A673 (cell line): ENCODE data around the gene CNP. TPM values are rescaled to one million over a fixed set of nuclear protein-coding genes. Genes with fewer than 3 reads are reported as not detected.

Source experiments
- BruUV-seq: library from RNA; stranded (reverse); fragments of 400-500 nt; replicated peaks from 2 replicates; lab custom pipeline; 2021; lab: Mats Ljungman, UMichigan
- CTCF ChIA-PET: fragments of 300-600 bp; sonication (Branson Sonifier 250); formaldehyde crosslinking; loops from one replicate; lab custom pipeline; 2022; ENCODE audit warnings: antibody characterized with exemption; lab: Charles Lee
- POLR2A ChIA-PET: fragments of 300-600 bp; sonication (Branson Sonifier 250); formaldehyde crosslinking; loops from one replicate; lab custom pipeline; 2022; ENCODE audit warnings: antibody characterized with exemption; ENCODE audit not compliant: low non-redundant PET; lab: Charles Lee
- DNase-seq: peaks from one replicate; pipeline ENCODE4 v3.0.0-alpha.2; 2015; ENCODE audit warnings: low spot score
- H3K27ac ChIP-seq: fragments of 200-600 bp; sonication (generic); 2 replicates; pipeline ENCODE4 v1.5.1; 2016; ENCODE audit warnings: mixed run types, low read depth, mild to moderate bottlenecking, mixed read lengths, antibody characterized with exemption, low read length; ENCODE audit not compliant: poor library complexity, severe bottlenecking
- H3K27me3 ChIP-seq: fragments of 200-600 bp; sonication (generic); replicated peaks from 2 replicates; pipeline ENCODE4 v1.6.1; 2017; ENCODE audit warnings: mixed run types, low read depth, mild to moderate bottlenecking, mixed read lengths, antibody characterized with exemption, low read length; ENCODE audit not compliant: insufficient read depth, poor library complexity
- H3K36me3 ChIP-seq: fragments of 200-600 bp; sonication (generic); 2 replicates; pipeline ENCODE4 v1.6.1; 2016; ENCODE audit warnings: mixed run types, mild to moderate bottlenecking, mixed read lengths, antibody characterized with exemption, low read length; ENCODE audit not compliant: insufficient read depth, poor library complexity, severe bottlenecking
- H3K4me1 ChIP-seq: fragments of 200-600 bp; sonication (generic); 2 replicates; pipeline ENCODE4 v1.6.1; 2017; ENCODE audit warnings: mixed run types, mild to moderate bottlenecking, mixed read lengths, antibody characterized with exemption, low read length; ENCODE audit not compliant: insufficient read depth, poor library complexity, severe bottlenecking
- H3K4me3 ChIP-seq: fragments of 200-600 bp; sonication (generic); 2 replicates; pipeline ENCODE4 v1.5.1; 2016; ENCODE audit warnings: low read depth, mixed run types, mild to moderate bottlenecking, mixed read lengths, low read length; ENCODE audit not compliant: poor library complexity, severe bottlenecking
- H3K9me3 ChIP-seq: fragments of 200-600 bp; sonication (generic); 2 replicates; pipeline ENCODE4 v1.6.1; 2016; ENCODE audit warnings: mixed run types, low read depth, mild to moderate bottlenecking, mixed read lengths, antibody characterized with exemption, low read length; ENCODE audit not compliant: poor library complexity, severe bottlenecking
- EZH2 ChIP-seq: fragments of 200-600 bp; sonication (generic); IDR thresholded peaks from 2 replicates; pipeline ENCODE4 v1.6.1; 2017; ENCODE audit warnings: borderline replicate concordance, low read depth, mild to moderate bottlenecking, mixed read lengths, antibody characterized with exemption, low read length; ENCODE audit not compliant: poor library complexity, severe bottlenecking
- intact Hi-C: fragments of 100-400 bp; cut with micrococcal nuclease; formaldehyde crosslinking; loops from one replicate; pipeline ENCODE4 v1.10.0; 2022; ENCODE audit not compliant: unreplicated experiment
- total RNA-seq: library from RNA; stranded (reverse); gene quantifications from 2 replicates; pipeline ENCODE4 v1.2.3, GENCODE V29; 2021
- TF ChIP-seq, protein P1 (sequence below): fragments of 300-800, 200-600 bp; sonication (generic); conservative IDR thresholded peaks from 2 replicates; pipeline ENCODE4 v1.5.1; 2017; ENCODE audit warnings: low read depth, mild to moderate bottlenecking, antibody characterized with exemption, low read length, moderate library complexity, mixed read lengths

Gene CNP
- total RNA-seq, 1 experiment from 2014 or later, result 55.6 TPM

DNA sequence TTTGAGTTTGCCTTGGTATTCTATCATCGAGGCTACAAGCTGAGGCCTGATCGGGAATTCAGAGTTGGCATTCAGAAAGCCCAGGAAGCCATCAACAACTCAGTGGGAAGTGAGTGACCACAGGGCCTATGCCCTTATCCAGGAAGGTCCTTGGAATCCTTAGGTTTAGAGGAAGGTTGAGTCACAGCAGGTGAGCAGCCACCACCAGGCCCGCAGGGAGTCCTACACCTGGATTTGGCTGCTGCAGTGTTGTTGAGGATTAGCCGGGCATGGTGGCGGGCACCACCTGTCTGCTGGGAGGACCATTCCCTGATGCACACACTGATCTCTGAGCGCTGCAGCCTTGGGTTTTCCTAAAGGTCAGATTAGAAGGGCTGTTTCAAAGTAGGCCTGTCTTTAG, 31.0 kb upstream of the CNP start:
- H3K27me3 ChIP-seq, result no peaks in the 10 kb centered on the region
- no peaks in the 10 kb centered on the region for H3K4me1 ChIP-seq
- no peaks in the 10 kb centered on the region for H3K9me3 ChIP-seq
- H3K4me3 ChIP-seq, result no peak overlapping the region
- DNase-seq, result no peak
- no peaks in the 10 kb centered on the region for H3K36me3 ChIP-seq
- intact Hi-C loops, result no loop called here
- ChIA-PET POLR2A (no interaction called here), CTCF (no interaction called here)
- BruUV-seq, result no TSS peak
- H3K27ac ChIP-seq, result no peak overlapping the region
- TF ChIP-seq, protein P1, sequence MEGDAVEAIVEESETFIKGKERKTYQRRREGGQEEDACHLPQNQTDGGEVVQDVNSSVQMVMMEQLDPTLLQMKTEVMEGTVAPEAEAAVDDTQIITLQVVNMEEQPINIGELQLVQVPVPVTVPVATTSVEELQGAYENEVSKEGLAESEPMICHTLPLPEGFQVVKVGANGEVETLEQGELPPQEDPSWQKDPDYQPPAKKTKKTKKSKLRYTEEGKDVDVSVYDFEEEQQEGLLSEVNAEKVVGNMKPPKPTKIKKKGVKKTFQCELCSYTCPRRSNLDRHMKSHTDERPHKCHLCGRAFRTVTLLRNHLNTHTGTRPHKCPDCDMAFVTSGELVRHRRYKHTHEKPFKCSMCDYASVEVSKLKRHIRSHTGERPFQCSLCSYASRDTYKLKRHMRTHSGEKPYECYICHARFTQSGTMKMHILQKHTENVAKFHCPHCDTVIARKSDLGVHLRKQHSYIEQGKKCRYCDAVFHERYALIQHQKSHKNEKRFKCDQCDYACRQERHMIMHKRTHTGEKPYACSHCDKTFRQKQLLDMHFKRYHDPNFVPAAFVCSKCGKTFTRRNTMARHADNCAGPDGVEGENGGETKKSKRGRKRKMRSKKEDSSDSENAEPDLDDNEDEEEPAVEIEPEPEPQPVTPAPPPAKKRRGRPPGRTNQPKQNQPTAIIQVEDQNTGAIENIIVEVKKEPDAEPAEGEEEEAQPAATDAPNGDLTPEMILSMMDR, result no peak
- no peak for TF ChIP-seq EZH2

DNA sequence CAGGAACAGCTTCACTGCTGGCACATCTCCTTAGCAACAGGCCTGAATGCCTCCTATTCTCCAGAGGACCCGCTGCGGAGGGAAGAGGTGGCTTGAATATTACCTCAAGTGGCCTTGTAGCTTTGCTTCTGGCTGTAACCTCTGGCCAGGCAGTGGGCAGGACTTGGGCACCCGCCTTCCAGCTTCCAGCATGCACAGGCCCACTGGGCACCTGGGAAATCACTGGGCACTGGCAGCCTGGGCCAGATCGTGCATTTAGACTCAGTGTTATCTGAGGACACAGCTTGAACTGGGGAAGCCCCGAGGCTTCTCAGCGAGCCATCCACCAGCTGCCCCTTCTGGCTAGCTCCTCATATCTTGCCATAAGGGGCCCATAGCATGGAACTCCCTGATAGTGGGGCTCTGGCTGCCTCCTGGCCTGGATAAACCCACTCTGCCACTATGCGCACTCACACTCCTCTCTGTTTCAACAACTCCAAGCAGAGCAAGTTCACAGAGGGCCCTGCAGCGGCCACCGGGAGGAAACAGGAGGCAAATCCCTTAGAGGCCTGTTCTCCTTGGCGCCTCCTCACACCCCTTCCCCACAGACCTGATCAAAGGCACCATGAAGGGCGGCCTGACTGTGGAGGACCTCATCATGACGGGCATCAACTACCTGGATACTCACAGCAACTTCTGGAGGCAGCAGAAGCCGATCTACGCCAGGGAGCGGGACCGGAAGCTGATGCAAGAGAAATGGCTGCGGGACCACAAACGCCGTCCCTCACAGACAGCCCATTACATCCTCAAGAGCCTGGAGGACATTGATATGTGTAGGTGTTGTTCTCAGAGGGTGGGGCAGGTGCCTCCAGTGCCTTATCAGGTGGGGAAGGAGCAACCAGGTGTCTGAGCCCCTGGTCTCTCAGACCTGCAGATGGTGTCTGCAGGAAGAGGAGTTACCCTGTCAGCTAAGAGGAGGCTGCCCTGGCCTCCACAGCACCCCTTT, 28.3 kb upstream of the CNP start:
- H3K27me3 ChIP-seq, result no peaks in the 10 kb centered on the region
- ChIA-PET POLR2A (no interaction called here), CTCF (interaction anchor here (0.5 kb wide), 1 partner anchor 28 kb away, joined by 5 read pairs; no protein-coding TSS in a partner anchor)
- no peak for TF ChIP-seq EZH2
- TF ChIP-seq, protein P1, result no peak
- no peak for DNase-seq
- intact Hi-C loops, result no loop called here
- H3K36me3 ChIP-seq, result no peaks in the 10 kb centered on the region
- no peaks in the 10 kb centered on the region for H3K9me3 ChIP-seq
- H3K27ac ChIP-seq, result no peak overlapping the region
- H3K4me3 ChIP-seq, result no peak overlapping the region
- BruUV-seq, result no TSS peak
- H3K4me1 ChIP-seq, result no peaks in the 10 kb centered on the region

DNA sequence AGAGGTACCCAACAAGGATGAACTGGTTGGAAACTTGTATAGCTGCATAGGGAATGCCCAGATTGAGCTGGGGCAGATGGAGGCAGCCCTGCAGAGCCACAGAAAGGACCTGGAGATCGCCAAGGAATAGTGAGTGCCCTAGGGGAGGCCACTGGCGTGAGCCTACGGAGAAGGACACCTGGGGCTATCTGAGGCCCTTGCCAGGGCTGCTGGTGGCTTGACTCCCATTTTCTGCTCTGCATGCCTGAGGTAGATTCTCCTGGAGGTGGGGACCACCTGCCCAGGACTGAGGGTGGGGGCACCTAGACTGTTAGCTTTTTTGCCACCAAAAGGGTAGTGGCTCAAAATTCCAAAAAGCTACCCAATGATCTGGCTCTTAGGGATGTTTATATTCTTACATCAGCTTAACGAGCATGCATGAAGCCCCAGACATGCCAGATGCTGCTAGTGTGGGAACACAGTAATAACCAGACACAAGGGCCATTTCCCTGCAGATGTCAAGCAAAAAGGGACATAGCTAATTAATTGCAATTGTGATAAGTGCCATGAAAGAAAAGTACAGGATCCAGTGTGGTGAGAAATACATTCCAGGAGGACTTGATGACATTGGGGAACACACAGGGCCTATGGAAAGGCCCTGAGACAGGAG, 27.4 kb upstream of the CNP start:
- no peaks in the 10 kb centered on the region for H3K4me1 ChIP-seq
- BruUV-seq, result no TSS peak
- TF ChIP-seq, protein P1, result no peak
- no peak for TF ChIP-seq EZH2
- no peaks in the 10 kb centered on the region for H3K27me3 ChIP-seq
- DNase-seq, result no peak
- intact Hi-C loops, result no loop called here
- no peak overlapping the region for H3K27ac ChIP-seq
- ChIA-PET CTCF (no interaction called here), POLR2A (no interaction called here)
- no peaks in the 10 kb centered on the region for H3K9me3 ChIP-seq
- no peak overlapping the region for H3K4me3 ChIP-seq
- H3K36me3 ChIP-seq, result no peaks in the 10 kb centered on the region
